SK-N-SH treated with all-trans-retinoic acid at 6 μM for 48 hours (cell line): ENCODE data around the gene NEIL1.

ENCODE experiments used
- ARNTL ChIP-seq: fragments of 450-650 bp; formaldehyde crosslinking; IDR thresholded peaks from 2 replicates; pipeline ENCODE4 v1.5.0; 2020; ENCODE audit warnings: low read depth, mild to moderate bottlenecking, moderate library complexity, borderline replicate concordance
- ISL1 ChIP-seq: fragments of 250-450 bp; sonication (Bioruptor Pico); IDR thresholded peaks from 2 replicates; pipeline ENCODE4 v2.1.2; 2022; ENCODE audit warnings: mild to moderate bottlenecking, moderate library complexity
- RARB ChIP-seq: fragments of 250-450 bp; sonication (Bioruptor Pico); IDR thresholded peaks from 2 replicates; pipeline ENCODE4 v1.8.0; 2021; ENCODE audit warnings: mild to moderate bottlenecking, moderate library complexity
- ZNF565 ChIP-seq: fragments of 450-650 bp; formaldehyde crosslinking; conservative IDR thresholded peaks from 2 replicates; pipeline ENCODE4 v1.5.0; 2020; ENCODE audit warnings: low read depth, mild to moderate bottlenecking, moderate library complexity
- TF ChIP-seq, protein P1 (sequence below): fragments of 250-450 bp; sonication (Bioruptor Pico); IDR thresholded peaks from 2 replicates; pipeline ENCODE4 v1.5.0; 2020; ENCODE audit warnings: mild to moderate bottlenecking, moderate library complexity
- TF ChIP-seq, protein P2 (sequence below): fragments of 250-450 bp; sonication (Bioruptor Pico); IDR thresholded peaks from 2 replicates; pipeline ENCODE4 v1.5.1; 2020; ENCODE audit warnings: low read depth, mild to moderate bottlenecking, moderate library complexity

- TF ChIP-seq ZNF565 (no peak), ARNTL (CRISPR knock-in tag) (no peak), RARB (CRISPR knock-in tag) (no peak), ISL1 (CRISPR knock-in tag) (no peak)
- TF ChIP-seq, protein P1, sequence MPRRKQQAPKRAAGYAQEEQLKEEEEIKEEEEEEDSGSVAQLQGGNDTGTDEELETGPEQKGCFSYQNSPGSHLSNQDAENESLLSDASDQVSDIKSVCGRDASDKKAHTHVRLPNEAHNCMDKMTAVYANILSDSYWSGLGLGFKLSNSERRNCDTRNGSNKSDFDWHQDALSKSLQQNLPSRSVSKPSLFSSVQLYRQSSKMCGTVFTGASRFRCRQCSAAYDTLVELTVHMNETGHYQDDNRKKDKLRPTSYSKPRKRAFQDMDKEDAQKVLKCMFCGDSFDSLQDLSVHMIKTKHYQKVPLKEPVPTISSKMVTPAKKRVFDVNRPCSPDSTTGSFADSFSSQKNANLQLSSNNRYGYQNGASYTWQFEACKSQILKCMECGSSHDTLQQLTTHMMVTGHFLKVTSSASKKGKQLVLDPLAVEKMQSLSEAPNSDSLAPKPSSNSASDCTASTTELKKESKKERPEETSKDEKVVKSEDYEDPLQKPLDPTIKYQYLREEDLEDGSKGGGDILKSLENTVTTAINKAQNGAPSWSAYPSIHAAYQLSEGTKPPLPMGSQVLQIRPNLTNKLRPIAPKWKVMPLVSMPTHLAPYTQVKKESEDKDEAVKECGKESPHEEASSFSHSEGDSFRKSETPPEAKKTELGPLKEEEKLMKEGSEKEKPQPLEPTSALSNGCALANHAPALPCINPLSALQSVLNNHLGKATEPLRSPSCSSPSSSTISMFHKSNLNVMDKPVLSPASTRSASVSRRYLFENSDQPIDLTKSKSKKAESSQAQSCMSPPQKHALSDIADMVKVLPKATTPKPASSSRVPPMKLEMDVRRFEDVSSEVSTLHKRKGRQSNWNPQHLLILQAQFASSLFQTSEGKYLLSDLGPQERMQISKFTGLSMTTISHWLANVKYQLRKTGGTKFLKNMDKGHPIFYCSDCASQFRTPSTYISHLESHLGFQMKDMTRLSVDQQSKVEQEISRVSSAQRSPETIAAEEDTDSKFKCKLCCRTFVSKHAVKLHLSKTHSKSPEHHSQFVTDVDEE (CRISPR knock-in tag) = no peak
- TF ChIP-seq, protein P2, sequence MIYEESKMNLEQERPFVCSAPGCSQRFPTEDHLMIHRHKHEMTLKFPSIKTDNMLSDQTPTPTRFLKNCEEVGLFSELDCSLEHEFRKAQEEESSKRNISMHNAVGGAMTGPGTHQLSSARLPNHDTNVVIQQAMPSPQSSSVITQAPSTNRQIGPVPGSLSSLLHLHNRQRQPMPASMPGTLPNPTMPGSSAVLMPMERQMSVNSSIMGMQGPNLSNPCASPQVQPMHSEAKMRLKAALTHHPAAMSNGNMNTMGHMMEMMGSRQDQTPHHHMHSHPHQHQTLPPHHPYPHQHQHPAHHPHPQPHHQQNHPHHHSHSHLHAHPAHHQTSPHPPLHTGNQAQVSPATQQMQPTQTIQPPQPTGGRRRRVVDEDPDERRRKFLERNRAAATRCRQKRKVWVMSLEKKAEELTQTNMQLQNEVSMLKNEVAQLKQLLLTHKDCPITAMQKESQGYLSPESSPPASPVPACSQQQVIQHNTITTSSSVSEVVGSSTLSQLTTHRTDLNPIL (CRISPR knock-in tag) = no peak
Measured at GRCh38 chr15:75313116-75313845, 33.6 kb upstream of the NEIL1 start.
